Fibroblast of the conjunctiva (primary cell): ENCODE results near the gene ESR2.
"Not testable (repeated sequence)": the region's sequence is repeated elsewhere in the genome, so short reads cannot be mapped to it uniquely, and the experiment has no call there.

ENCODE experiments used
- DNase-seq: peaks from one replicate; pipeline ENCODE4 v3.0.0-alpha.2; 2010; ENCODE audit warnings: low read depth

The ESR2 gene

GRCh38 chr14:64081174-64081746 is 212.9 kb downstream of the ESR2 start:
- DNase-seq = no peak

- DNase-seq = no peak
Measured at GRCh38 chr14:64080452-64080851, 213.7 kb downstream of the ESR2 start.

DNA sequence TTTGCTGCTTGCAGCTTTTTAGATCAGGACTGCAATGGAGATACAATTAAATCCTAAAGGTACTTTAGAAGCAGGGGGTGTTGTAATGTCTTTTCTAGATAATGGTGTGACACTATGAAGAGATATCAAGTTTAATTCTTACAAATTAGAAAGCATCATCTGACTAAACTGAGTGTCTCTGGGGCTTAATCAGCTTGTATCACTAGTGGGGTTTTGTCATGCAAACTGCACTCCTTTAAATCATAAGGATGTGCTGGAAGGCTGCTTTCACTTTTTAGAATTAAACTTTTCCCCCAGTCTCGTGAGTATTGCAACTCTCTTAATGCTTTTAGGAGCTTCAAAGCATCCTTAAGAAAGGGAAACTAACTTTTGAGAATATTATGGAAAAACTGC is 218.6 kb downstream of the ESR2 start:
- DNase-seq = no peak

DNA sequence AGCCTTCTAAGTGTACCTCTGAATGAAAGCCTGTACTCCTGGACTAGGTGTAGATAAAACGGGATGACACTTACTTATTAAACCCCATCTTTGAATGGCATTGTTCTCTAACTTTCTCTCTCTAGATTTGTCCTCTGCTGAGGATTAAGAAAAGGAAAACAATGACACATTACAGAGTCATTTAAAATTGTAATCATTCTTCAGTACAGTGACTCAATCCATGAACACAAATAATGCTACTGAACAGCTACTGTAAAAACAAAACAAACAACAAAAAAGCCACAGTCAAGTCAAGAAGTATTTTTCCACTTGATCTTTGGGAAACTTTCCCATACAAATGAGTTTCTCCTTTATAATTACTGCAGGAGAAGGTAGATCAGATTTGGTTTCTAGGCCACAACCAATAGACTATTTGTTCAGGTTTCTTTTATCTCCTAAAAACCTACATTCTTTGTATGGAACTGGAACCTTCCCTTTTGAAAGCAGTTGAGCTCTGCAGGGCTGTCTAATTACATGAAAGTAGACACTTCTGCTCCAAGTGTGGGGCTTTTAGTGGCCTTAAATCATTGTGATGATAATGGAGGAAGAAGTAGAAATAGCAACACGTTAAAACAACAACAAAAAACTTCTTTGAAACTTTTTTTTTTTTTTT is 219.1 kb downstream of the ESR2 start:
- DNase-seq = no peak

DNA sequence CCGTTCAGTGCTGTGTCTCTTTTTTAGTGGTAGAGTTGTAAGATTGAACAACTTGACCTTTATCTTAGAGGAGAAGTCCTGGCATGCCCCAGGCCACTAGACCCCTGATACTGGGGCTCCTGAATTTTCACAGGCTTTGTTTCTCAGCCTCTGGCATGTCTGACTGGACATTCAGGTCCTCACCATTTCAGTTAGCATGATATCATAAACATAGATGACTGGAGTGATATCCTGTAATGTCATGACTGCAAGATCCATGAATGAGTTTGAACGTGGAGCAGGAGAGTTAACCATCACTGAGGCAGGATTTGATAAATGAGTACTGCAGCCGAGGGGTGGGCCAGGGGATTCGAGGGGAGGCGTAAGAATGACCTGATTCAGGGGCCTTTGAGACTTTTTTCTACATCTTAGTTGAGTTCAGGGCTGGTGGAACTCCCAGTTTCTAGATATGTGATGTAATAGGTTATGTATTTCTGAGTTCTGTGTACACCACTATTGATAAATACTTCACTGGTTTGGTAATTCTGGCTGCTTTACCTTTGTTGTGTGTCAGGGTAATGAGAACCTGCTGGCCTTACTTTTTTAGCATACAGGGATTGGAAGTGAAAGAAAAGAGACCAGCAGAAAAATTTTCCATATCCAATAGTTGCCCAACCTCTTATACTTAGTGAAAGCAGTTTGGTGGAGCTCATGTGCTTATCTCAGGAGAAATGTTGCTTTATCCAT is 224.4 kb downstream of the ESR2 start:
- no peak for DNase-seq

GRCh38 chr14:64064447-64064846 is 229.7 kb downstream of the ESR2 start:
- no peak for DNase-seq

- no peak for DNase-seq
Measured at GRCh38 chr14:64062381-64063115, 231.6 kb downstream of the ESR2 start.

DNA sequence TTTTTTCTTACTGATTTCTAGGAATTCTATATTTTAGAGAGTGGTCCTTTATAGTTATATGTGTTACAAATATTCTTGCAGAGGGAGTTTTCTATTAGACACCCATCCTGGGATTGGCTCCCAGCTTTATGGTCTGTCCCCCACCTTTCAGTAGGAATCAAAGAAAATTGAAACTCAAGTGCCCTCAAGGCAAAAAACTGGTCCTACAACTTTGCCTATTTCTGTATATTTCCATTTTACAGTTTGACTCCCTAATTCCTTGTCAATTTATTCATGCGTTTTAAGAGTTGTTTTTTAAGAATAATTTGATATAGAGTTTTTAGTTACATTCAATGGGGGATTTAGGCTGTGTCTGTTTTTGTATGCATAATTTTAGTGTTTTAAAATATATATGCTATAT is 232.5 kb downstream of the ESR2 start:
- DNase-seq = no peak

DNA sequence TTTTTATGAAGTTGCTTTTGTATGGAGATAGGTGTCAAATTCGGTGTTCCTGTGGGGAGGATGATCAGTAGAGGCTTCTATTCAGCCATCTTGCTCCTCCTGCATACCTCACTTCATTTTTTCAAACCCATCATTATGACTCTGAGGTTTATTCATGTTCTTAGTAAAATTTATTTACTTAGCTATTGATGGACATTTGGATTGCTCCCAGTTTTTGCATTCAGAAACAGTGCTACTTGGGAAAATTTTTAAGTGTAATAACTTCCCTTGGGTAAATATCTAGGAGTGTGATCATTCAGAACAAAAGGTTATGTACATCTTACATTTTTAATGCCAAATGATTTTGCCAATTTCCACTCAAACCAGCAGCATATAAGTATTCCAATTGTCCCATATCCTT is 233.1 kb downstream of the ESR2 start:
- no peak for DNase-seq

DNA sequence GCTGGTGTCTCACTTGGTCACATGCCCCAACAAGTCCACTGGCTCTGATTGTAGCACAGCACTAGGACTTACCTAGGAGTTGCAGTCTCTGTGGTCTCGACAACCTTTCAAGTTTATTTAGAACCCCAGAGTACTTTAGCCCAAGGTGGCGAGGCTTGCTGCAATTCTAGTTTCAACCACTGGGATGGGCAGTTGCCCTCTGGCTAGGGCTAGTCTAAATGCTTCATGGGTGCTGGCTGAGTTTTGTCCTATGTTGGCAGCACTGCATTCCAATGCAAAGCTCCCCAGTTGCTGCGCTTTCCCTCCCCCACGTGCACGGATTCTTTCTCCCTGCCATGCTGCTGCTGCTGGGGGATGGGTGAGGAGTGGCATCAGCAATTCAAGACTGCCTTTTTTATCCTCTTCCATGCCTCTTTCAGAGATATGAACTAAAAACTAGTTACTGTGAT is 233.5 kb downstream of the ESR2 start:
- no peak for DNase-seq

- no peak for DNase-seq
Measured at GRCh38 chr14:64060199-64060545, 234.0 kb downstream of the ESR2 start.

DNA sequence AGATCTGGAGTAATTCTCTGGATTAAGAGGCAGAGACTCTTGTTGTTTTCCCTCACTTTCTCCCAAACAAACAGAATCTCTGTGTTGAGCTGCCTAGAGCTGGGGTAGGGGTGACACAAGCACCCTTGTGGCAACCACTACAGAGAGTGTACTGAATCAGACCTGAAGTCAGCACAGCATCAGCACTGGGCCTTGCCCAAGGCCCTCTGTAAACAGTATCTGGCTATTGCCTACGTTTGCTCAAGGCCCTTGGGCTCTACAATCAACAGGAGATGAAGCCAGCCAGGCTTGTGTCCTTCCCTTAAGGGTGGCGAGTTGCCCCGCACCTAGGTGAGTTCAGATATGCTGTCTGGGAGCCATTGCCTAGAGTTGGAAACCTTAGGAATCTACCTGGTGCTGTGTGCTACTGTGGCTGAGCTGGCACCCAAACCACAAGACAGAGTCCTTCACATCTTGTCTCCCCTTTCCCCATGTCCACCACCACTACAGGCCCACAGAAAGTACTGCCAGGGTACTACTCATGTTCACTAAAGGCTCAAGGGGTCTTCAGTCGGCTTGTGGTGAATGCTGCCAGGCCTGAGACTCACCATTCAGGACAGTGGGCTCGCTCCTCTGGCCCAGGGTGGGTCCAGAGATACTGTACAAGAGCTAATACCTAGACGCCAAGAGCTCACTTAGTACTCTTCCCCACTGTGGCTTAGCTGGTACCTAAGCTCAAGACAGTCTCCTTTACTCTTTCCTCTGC is 234.5 kb downstream of the ESR2 start:
- no peak for DNase-seq

GRCh38 chr14:64053694-64054669 is 240.2 kb downstream of the ESR2 start:
- no peak for DNase-seq

DNA sequence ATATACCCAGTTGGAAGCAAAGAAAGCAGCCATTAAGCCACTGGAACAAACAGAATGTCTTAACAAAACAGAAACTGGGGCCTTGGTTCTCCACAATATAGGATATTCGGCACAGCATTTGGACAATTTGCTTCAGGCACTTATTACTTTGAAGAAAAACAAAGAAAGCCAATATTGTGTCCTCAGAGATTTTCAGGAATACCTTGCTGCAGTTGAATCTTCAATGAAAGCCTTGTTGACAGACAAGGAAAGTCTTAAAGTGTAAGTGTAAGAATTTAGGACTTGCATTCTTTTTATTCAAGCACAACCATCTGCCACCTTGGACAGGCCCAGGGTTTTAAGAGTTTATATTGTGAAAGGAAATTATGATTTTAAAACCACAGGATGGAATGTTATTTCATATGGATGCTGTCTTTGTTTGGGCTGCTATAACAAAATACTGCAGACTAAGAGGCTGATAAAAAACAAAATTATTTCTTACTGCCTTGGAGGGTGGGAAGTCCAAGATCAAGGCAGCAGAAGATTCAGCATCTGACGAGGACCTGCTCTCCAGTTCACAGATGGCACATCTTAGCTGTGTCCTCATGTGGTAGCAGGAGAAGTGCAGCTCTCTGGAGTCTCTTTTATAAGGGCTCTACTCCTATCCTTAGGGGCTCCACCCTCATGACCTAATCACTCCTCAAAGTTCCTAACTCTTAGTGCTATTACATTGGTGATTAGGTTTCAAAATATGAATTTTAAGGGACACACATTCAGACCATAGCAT is 244.4 kb downstream of the ESR2 start:
- DNase-seq = no peak

DNA sequence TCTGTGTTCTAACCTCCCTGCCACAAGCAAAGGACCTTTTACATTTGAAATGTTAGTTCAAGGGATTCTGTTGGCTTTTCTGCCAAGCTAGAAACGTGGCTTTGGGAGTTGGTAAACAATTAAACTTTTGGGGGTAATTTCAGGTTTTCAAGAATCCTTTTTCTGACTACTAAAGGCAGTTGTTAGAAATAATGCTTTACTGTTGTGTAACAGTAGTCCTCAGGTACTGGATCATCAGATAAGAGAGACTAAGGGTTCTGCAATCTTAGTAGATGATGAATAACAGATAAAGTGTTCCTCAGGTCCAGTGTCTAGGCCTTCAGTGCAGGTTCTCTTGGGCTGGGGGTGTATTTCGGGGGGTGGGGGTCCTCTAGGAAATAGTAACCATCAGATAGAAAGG is 249.1 kb downstream of the ESR2 start:
- DNase-seq = no peak

DNA sequence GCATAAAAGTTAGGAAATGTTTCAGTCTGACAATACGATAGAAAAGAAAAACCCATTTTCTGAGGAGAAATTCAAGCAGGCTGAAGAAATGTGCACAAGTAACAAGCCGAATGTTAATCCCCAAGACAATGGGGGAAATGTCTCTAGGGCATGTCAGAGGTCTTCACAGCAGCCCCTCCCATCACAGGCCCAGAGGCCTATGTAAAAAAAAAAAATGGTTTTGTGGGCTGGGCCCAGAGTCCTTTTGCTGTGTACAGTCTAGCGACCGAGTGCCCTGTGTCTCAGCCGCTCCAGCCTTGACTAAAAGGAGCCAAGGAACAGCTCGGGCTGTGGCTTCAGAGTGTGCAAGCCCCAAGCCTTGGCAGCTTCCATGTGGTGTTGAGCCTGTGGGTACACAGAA is 250.9 kb downstream of the ESR2 start:
- not testable (repeated sequence) for DNase-seq

DNA sequence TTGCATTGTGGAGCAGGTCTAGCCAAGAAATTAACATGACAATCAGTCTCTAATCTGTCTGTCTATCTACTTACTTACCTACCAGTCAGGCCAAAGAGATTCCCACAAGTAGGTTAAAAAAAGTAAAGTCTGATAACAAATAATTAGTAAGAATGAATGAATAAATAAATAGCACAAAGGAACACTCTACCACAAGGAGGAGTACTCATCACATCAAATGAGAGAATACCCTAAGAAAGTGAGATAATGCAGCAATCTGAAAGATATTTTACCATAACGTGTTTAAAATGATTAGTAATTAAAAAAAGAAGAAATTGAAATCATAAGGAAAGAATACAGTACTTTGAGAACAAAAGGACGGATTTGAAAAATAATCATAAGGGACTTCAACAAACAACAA is 254.1 kb downstream of the ESR2 start:
- DNase-seq = no peak

DNA sequence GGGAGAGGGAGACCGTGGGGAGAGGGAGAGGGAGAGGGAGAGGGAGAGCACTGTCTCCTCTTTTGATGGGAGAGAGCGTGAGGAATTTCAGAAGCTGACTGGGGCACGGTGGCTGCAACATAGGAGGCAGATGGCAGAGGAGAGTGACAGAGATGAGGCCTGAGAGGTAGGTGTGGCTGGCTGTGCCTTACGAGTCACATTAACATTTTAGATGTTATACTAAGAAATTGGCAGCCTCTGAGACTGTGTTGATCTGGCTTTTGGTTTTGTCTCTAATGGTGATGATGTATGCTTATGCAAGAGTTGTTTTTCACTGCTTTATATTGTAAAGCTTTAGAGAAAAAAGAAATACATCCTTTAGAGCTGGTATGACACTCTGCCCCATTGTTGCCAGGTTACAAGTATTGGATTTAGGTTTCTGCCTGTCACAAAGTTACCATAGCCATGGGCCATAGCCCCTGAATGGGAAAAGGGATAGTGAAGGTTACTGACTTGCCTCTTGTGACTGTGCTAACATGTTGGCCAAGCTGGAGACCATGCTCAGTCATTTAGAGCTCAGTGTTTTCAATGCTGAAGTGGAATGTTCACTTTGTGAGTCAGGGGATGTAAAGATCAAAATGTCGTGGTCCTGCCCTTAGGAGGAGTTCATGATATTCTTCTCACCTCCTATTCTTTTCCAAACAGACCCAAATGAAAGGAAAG is 255.2 kb downstream of the ESR2 start:
- no peak for DNase-seq
